EH (cell line): Measurements from ENCODE around the gene HLTF.

Experiments
- DNase-seq: peaks from one replicate; pipeline ENCODE4 v3.0.0-alpha.2; 2015; ENCODE audit warnings: low read depth

The HLTF gene

GRCh38 chr3:149016669-149017541 is 69.4 kb downstream of the HLTF start:
- DNase-seq, result peak; percentile 98

- DNase-seq, result no peak
These were observed 70.1 kb downstream of the HLTF start for GRCh38 chr3:149016242-149016641.

- peak; percentile 74 for DNase-seq
These were observed 70.9 kb downstream of the HLTF start for GRCh38 chr3:149015393-149015792.

GRCh38 chr3:149013726-149014125 is 72.6 kb downstream of the HLTF start:
- no peak for DNase-seq

- no peak for DNase-seq
These were observed 74.7 kb downstream of the HLTF start for GRCh38 chr3:149011676-149012075.

DNA sequence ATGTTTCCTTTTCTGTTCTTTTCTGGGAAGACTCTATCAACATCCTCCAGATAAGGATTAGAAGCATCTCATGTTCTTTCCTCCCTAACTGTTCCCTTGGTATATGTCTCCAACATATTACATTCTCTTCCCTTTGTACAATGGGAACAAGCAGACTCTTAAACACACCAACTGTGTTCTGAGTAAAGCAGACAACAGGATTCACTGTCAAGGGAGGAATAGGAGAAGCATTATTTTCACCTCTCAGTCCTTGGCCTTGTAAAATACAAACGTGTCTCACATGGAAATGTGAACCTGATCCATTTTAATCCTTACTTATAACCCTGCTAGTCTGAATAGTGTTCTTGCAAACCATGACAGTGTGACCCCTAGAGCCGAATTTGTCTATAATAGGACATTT is 75.4 kb downstream of the HLTF start:
- no peak for DNase-seq

GRCh38 chr3:149010504-149010951 is 75.8 kb downstream of the HLTF start:
- no peak for DNase-seq

- peak; percentile 51 for DNase-seq
These were observed 76.6 kb downstream of the HLTF start for GRCh38 chr3:149009732-149010131.

GRCh38 chr3:149007567-149008257 is 78.6 kb downstream of the HLTF start:
- DNase-seq, result no peak

GRCh38 chr3:149005416-149005815 is 80.9 kb downstream of the HLTF start:
- peak; percentile 76 for DNase-seq

DNA sequence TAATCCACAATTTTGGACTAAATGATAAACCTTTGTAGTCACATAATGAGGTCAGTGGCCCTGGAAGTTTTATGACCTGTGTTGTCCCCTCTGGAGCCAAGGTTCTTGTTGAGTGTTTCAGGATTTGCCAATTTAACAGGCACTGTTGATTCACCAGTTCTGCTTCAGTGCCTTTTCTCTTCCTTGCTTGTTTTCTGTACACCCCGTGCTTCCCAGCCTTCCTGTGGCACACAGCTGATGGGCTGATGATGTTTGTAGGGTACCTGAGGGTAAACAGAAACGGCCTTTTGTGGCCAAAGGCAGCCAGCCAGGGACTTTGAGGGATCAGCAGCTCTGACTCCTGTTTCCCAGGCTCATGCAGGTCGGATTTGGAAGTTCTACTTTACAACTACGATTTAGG is 81.7 kb downstream of the HLTF start:
- no peak for DNase-seq

- no peak for DNase-seq
These were observed 82.6 kb downstream of the HLTF start for GRCh38 chr3:149003653-149004305.

DNA sequence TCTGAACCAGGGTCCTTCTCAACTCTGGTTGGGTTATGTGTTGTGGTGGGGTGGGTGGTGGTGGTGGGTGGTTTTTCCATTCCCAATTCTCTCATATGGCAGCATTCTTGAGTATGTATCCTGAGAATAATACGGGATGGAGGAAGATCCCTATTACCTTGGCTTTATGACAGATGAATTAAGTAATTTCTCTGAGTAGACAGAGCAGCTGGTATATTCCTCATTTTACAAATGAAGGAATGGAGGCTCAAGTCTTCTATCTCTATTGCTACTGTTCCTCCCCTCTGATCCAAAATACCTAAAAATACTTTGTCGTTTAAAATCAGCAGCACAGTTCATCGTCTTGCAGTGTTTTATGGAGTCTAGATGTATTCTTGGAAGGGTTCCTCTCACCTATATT is 84.6 kb downstream of the HLTF start:
- no peak for DNase-seq

- DNase-seq, result no peak
These were observed 86.1 kb downstream of the HLTF start for GRCh38 chr3:149000206-149000745.

DNA sequence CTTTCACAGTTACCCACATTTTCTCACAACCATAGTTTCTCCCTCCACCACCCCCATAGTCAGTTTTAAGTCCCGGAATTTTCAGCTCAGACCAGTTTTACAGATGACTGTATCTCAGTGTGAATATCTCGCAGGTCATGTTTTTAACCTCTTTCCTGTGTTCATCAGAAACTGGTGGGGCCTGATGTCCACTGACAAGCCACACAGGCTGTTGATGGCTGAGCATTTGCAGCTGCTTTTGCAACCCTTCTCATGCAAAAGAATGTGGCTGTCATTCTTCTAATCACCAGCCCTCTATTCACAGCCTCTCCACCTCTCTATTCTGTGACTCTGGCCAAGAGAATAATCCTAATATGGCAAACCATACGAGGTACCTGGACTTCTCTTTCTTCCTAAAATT is 86.5 kb downstream of the HLTF start:
- DNase-seq, result no peak

- no peak for DNase-seq
These were observed 87.5 kb downstream of the HLTF start for GRCh38 chr3:148998715-148999423.

DNA sequence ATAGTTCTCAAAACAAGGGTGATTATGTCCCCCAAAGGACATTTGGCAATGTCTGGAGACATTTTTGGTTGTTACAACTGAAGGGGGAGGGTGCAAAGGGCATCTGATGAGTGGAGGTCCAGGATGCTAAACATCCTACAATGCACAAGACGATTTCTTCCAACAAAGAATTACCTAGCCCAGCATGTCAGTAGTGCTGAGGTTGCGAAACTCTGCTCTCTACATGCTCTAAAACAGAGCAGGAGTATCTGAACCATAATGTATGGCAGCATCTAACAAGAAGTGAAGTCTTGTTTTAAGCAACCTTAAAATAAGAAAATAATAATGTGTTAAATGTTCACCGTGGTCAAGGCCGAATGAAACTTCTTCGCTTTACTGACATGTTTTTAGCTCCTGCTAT is 88.0 kb downstream of the HLTF start:
- DNase-seq, result no peak

DNA sequence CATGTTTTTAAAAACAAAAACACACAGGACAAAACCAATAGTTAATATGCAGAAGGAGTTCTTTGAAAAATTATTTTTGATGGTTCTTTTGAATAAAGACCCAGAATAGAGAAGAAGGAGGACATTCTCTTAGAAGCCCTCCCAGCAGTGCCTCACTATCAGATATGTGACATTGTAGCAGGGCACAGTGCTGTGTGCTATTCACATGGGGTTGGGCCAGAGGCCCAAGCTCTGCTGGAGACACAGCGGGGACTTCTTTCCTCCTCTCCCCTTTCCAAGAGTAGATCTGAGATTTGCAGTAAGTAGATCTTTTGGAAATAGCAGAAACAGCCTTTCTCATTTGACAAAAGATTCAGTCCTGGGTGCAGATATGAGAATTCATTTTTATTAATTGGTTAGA is 88.7 kb downstream of the HLTF start:
- no peak for DNase-seq

DNA sequence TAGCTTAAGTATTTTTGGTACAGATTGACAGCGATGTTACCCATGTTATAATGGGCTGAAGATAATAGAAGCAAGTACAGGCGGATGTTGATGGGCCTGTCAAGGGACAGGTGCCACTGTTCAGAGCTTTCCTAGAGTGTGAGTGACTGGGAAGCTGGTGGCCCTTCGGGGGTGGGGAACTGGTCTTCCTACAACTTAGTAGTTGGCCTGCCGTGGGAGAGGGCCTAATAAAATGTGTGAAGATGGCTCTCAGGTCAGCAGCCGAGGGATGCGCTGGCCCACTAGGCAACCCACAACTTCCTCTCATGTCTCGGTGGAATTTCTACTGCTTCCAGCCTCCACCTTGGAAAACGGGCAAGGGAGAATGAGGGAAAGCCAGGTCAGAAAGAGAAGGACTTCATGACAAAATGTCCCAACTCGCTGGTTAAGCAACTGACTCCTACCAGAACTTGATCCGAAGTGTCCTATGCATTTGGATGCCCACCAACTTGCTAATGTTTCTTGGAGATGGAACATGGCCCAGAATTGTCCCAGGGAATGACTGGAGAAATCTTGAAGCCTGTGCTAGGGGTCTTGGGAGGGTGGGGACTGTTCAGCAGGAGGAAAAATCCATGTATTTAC is 93.6 kb downstream of the HLTF start:
- no peak for DNase-seq

GRCh38 chr3:148992027-148992634 is 94.2 kb downstream of the HLTF start:
- peak; percentile 58 for DNase-seq
